SK-N-SH treated with all-trans-retinoic acid at 6 μM for 48 hours (cell line): ENCODE data around the gene ECE1.

ENCODE experiments used
- ATAC-seq: fragments of 200-7000 bp; cut with Tn5 transposase; 3 replicates; pipeline ENCODE4 v1.9.1; 2020; ENCODE audit warnings: mild to moderate bottlenecking, moderate library complexity
- ARNTL ChIP-seq: fragments of 450-650 bp; formaldehyde crosslinking; IDR thresholded peaks from 2 replicates; pipeline ENCODE4 v1.5.0; 2020; ENCODE audit warnings: low read depth, mild to moderate bottlenecking, moderate library complexity, borderline replicate concordance
- BACH2 ChIP-seq: fragments of 250-450 bp; sonication (Bioruptor Pico); IDR thresholded peaks from 2 replicates; pipeline ENCODE4 v1.9.0; 2021; ENCODE audit warnings: mild to moderate bottlenecking, borderline replicate concordance
- CREB5 ChIP-seq: fragments of 250-450 bp; sonication (Bioruptor Pico); IDR thresholded peaks from 2 replicates; pipeline ENCODE4 v1.5.1; 2020; ENCODE audit warnings: low read depth, mild to moderate bottlenecking, moderate library complexity
- CSRNP3 ChIP-seq: fragments of 250-450 bp; sonication (Bioruptor Pico); IDR thresholded peaks from 2 replicates; pipeline ENCODE4 v1.5.1; 2021; ENCODE audit warnings: mild to moderate bottlenecking, moderate library complexity
- ESRRG ChIP-seq: fragments of 250-450 bp; sonication (Bioruptor Pico); IDR thresholded peaks from 2 replicates; pipeline ENCODE4 v1.6.1; 2021; ENCODE audit warnings: mild to moderate bottlenecking
- GLIS3 ChIP-seq: fragments of 250-450 bp; sonication (Bioruptor Pico); IDR thresholded peaks from 2 replicates; pipeline ENCODE4 v1.5.0; 2020; ENCODE audit warnings: mild to moderate bottlenecking, moderate library complexity
- ISL1 ChIP-seq: fragments of 250-450 bp; sonication (Bioruptor Pico); IDR thresholded peaks from 2 replicates; pipeline ENCODE4 v2.1.2; 2022; ENCODE audit warnings: mild to moderate bottlenecking, moderate library complexity
- OSR1 ChIP-seq: fragments of 250-450 bp; sonication (Bioruptor Pico); IDR thresholded peaks from 2 replicates; pipeline ENCODE4 v1.8.0; 2022; ENCODE audit warnings: moderate library complexity, mild to moderate bottlenecking, inconsistent platforms
- PATZ1 ChIP-seq: fragments of 250-450 bp; sonication (Bioruptor Pico); IDR thresholded peaks from 2 replicates; pipeline ENCODE4 v1.8.0; 2020; ENCODE audit warnings: mild to moderate bottlenecking, moderate library complexity, borderline replicate concordance
- PPARA ChIP-seq: fragments of 250-450 bp; sonication (Bioruptor Pico); IDR thresholded peaks from 2 replicates; pipeline ENCODE4 v1.5.0; 2020; ENCODE audit warnings: mild to moderate bottlenecking, borderline replicate concordance
- RARB ChIP-seq: fragments of 250-450 bp; sonication (Bioruptor Pico); IDR thresholded peaks from 2 replicates; pipeline ENCODE4 v1.8.0; 2021; ENCODE audit warnings: mild to moderate bottlenecking, moderate library complexity
- SNAI2 ChIP-seq: fragments of 250-450 bp; sonication (Bioruptor Pico); IDR thresholded peaks from 2 replicates; pipeline ENCODE4 v1.5.0; 2020; ENCODE audit warnings: mild to moderate bottlenecking, moderate library complexity
- TCF4 ChIP-seq: fragments of 250-450 bp; sonication (Bioruptor Pico); IDR thresholded peaks from 2 replicates; pipeline ENCODE4 v1.8.0; 2021; ENCODE audit warnings: mild to moderate bottlenecking, moderate library complexity, borderline replicate concordance
- TSHZ2 ChIP-seq: fragments of 250-450 bp; sonication (Bioruptor Pico); IDR thresholded peaks from 2 replicates; pipeline ENCODE4 v1.5.0; 2020; ENCODE audit warnings: mild to moderate bottlenecking, moderate library complexity
- ZC3H10 ChIP-seq: fragments of 250-450 bp; sonication (Bioruptor Pico); IDR thresholded peaks from 2 replicates; pipeline ENCODE4 v1.5.1; 2021; ENCODE audit warnings: mild to moderate bottlenecking, moderate library complexity
- ZFP3 ChIP-seq: fragments of 250-450 bp; sonication (Bioruptor Pico); IDR thresholded peaks from 2 replicates; pipeline ENCODE4 v1.5.0; 2020; ENCODE audit warnings: mild to moderate bottlenecking, moderate library complexity
- ZFP30 ChIP-seq: fragments of 450-650 bp; formaldehyde crosslinking; IDR thresholded peaks from 2 replicates; pipeline ENCODE4 v1.5.0; 2022; ENCODE audit warnings: mild to moderate bottlenecking, moderate library complexity
- ZNF565 ChIP-seq: fragments of 450-650 bp; formaldehyde crosslinking; conservative IDR thresholded peaks from 2 replicates; pipeline ENCODE4 v1.5.0; 2020; ENCODE audit warnings: low read depth, mild to moderate bottlenecking, moderate library complexity
- ZNF70 ChIP-seq: fragments of 450-650 bp; formaldehyde crosslinking; IDR thresholded peaks from 2 replicates; pipeline ENCODE4 v1.5.0; 2020; ENCODE audit warnings: mild to moderate bottlenecking, moderate library complexity
- ZNF8 ChIP-seq: fragments of 450-650 bp; formaldehyde crosslinking; IDR thresholded peaks from 2 replicates; pipeline ENCODE4 v1.5.0; 2020; ENCODE audit warnings: mild to moderate bottlenecking, moderate library complexity

The ECE1 gene

GRCh38 chr1:21318714-21319159 lies 28.5 kb upstream of the ECE1 start:
- TF ChIP-seq SNAI2 (CRISPR knock-in tag) (peak; percentile 15; the same call in 1 of the 2 replicates), ZFP30 (CRISPR knock-in tag) (no peak)
- ATAC-seq, result no peak

- TF ChIP-seq ARNTL (CRISPR knock-in tag), result no peak
- no peak for ATAC-seq
Measured at GRCh38 chr1:21318057-21318713, 27.9 kb upstream of the ECE1 start.

- ATAC-seq, result no peak
- TF ChIP-seq BACH2 (CRISPR knock-in tag), result no peak
Measured at GRCh38 chr1:21317690-21318043, 27.4 kb upstream of the ECE1 start.

- no peak for ATAC-seq
- no peak for TF ChIP-seq OSR1 (CRISPR knock-in tag)
- no peak for TF ChIP-seq SNAI2 (CRISPR knock-in tag)
- TF ChIP-seq ISL1 (CRISPR knock-in tag), result no peak
- TF ChIP-seq ESRRG (CRISPR knock-in tag), result no peak
- no peak for TF ChIP-seq CSRNP3 (CRISPR knock-in tag)
- TF ChIP-seq ZFP30 (CRISPR knock-in tag), result no peak
- TF ChIP-seq ZNF8, result no peak
- TF ChIP-seq CREB5 (CRISPR knock-in tag), result no peak
- TF ChIP-seq ZNF70 (CRISPR knock-in tag), result no peak
- no peak for TF ChIP-seq RARB (CRISPR knock-in tag)
- no peak for TF ChIP-seq PPARA (CRISPR knock-in tag)
- no peak for TF ChIP-seq TSHZ2 (CRISPR knock-in tag)
- TF ChIP-seq TCF4 (CRISPR knock-in tag), result no peak
- no peak for TF ChIP-seq ARNTL (CRISPR knock-in tag)
- no peak for TF ChIP-seq ZFP3
- TF ChIP-seq BACH2 (CRISPR knock-in tag), result no peak
- TF ChIP-seq ZNF565 (CRISPR knock-in tag), result no peak
- TF ChIP-seq PATZ1 (CRISPR knock-in tag), result no peak
- no peak for TF ChIP-seq ZC3H10
- no peak for TF ChIP-seq GLIS3 (CRISPR knock-in tag)
Measured at GRCh38 chr1:21317035-21317689, 26.9 kb upstream of the ECE1 start.
